Measurements from ENCODE around the gene STK32B.
"Not testable (repeated sequence)": the region's sequence is repeated elsewhere in the genome, so short reads cannot be mapped to it uniquely, and the experiment has no call there.

Gene STK32B

GRCh38 chr4:5232549-5232948 lies 181.3 kb downstream of the STK32B start:
- H3K4me1 ChIP-seq (ENCODE audit: control insufficient read depth in 1 of 2, insufficient read depth in 2 of 2, low read length in 2 of 2) = no peaks in the 10 kb centered on the region
- no peak overlapping the region for H3K27ac ChIP-seq (ENCODE audit: low read depth, low read length)
- no peak overlapping the region for H4K12ac ChIP-seq (ENCODE audit: low read depth, low read length)
- no peak overlapping the region for H4K91ac ChIP-seq (ENCODE audit: low read depth, low read length)
- no peaks in the 10 kb centered on the region for H3K36me3 ChIP-seq (ENCODE audit: control insufficient read depth in 1 of 2, insufficient read depth in 2 of 2, low read length in 2 of 2)
- no peak overlapping the region for H3K14ac ChIP-seq (ENCODE audit: low read length)
- no peak overlapping the region for H2AFZ ChIP-seq (ENCODE audit: insufficient read depth, low read length, poor library complexity)
- no peak overlapping the region for H3K4me3 ChIP-seq (ENCODE audit: low read depth, low read length)
- no CpG with 5 or more reads among the region's 1 CpG for WGBS (ENCODE audit: extremely low coverage, insufficient coverage, insufficient read length)
- no peak overlapping the region for H3K4me2 ChIP-seq (ENCODE audit: low read length)
- no peak overlapping the region for H3K4ac ChIP-seq (ENCODE audit: low read depth, low read length)
- peak overlapping the region; percentile 5 for H3K9ac ChIP-seq (ENCODE audit: low read length)
- no peak for DNase-seq
- no peak overlapping the region for H2BK12ac ChIP-seq (ENCODE audit: low read length)
- H3K18ac ChIP-seq (ENCODE audit: low read length) = no peak overlapping the region
- no peak overlapping the region for H4K8ac ChIP-seq (ENCODE audit: low read depth, low read length)
- H3K9me3 ChIP-seq (ENCODE audit: insufficient read depth, low read depth, low read length) = peaks cover 1% of the 10 kb centered on the region
- H3K23ac ChIP-seq (ENCODE audit: low read length) = no peak overlapping the region
- no peaks in the 10 kb centered on the region for H3K27me3 ChIP-seq (ENCODE audit: insufficient read depth, low read length)
- H3K79me2 ChIP-seq (ENCODE audit: control insufficient read depth, insufficient read depth, low read length, poor library complexity) = no peaks in the 10 kb centered on the region
- H2AK5ac ChIP-seq (ENCODE audit: low read length) = no peak overlapping the region
- no peak overlapping the region for H2BK120ac ChIP-seq (ENCODE audit: insufficient read depth, low read length, poor library complexity)
- no peaks in the 10 kb centered on the region for H3K79me1 ChIP-seq (ENCODE audit: low read length)
- H2BK5ac ChIP-seq (ENCODE audit: low read depth, low read length, poor library complexity) = no peak overlapping the region

GRCh38 chr4:5237086-5237660 lies 185.9 kb downstream of the STK32B start:
- no CpG with 5 or more reads among the region's 3 CpGs for WGBS (ENCODE audit: extremely low coverage, insufficient coverage, insufficient read length)
- H2BK12ac ChIP-seq (ENCODE audit: low read length) = no peak overlapping the region
- H3K4ac ChIP-seq (ENCODE audit: low read depth, low read length) = no peak overlapping the region
- DNase-seq = no peak
- no peak overlapping the region for H3K4me3 ChIP-seq (ENCODE audit: low read depth, low read length)
- H2AFZ ChIP-seq (ENCODE audit: insufficient read depth, low read length, poor library complexity) = no peak overlapping the region
- no peak overlapping the region for H2BK5ac ChIP-seq (ENCODE audit: low read depth, low read length, poor library complexity)
- H3K79me2 ChIP-seq (ENCODE audit: control insufficient read depth, insufficient read depth, low read length, poor library complexity) = no peaks in the 10 kb centered on the region
- no peak overlapping the region for H2BK120ac ChIP-seq (ENCODE audit: insufficient read depth, low read length, poor library complexity)
- H3K4me1 ChIP-seq (ENCODE audit: control insufficient read depth in 1 of 2, insufficient read depth in 2 of 2, low read length in 2 of 2) = no peaks in the 10 kb centered on the region
- no peak overlapping the region for H4K12ac ChIP-seq (ENCODE audit: low read depth, low read length)
- no peak overlapping the region for H4K8ac ChIP-seq (ENCODE audit: low read depth, low read length)
- H4K91ac ChIP-seq (ENCODE audit: low read depth, low read length) = no peak overlapping the region
- peaks cover 1% of the 10 kb centered on the region for H3K9me3 ChIP-seq (ENCODE audit: insufficient read depth, low read depth, low read length)
- H3K14ac ChIP-seq (ENCODE audit: low read length) = no peak overlapping the region
- H2AK5ac ChIP-seq (ENCODE audit: low read length) = no peak overlapping the region
- H3K36me3 ChIP-seq (ENCODE audit: control insufficient read depth in 1 of 2, insufficient read depth in 2 of 2, low read length in 2 of 2) = no peaks in the 10 kb centered on the region
- H3K23ac ChIP-seq (ENCODE audit: low read length) = no peak overlapping the region
- H3K79me1 ChIP-seq (ENCODE audit: low read length) = no peaks in the 10 kb centered on the region
- H3K9ac ChIP-seq (ENCODE audit: low read length) = no peak overlapping the region
- H3K27me3 ChIP-seq (ENCODE audit: insufficient read depth, low read length) = no peaks in the 10 kb centered on the region
- H3K4me2 ChIP-seq (ENCODE audit: low read length) = no peak overlapping the region
- H3K27ac ChIP-seq (ENCODE audit: low read depth, low read length) = no peak overlapping the region
- no peak overlapping the region for H3K18ac ChIP-seq (ENCODE audit: low read length)

- Histone ChIP-seq H3K4me2 (ENCODE audit: low read length) (no peak overlapping the region), H3K4me1 (ENCODE audit: control insufficient read depth in 1 of 2, insufficient read depth in 2 of 2, low read length in 2 of 2) (no peaks in the 10 kb centered on the region), H4K91ac (ENCODE audit: low read depth, low read length) (no peak overlapping the region), H4K12ac (ENCODE audit: low read depth, low read length) (no peak overlapping the region), H2AK5ac (ENCODE audit: low read length) (no peak overlapping the region), H3K18ac (ENCODE audit: low read length) (no peak overlapping the region), H3K36me3 (ENCODE audit: control insufficient read depth in 1 of 2, insufficient read depth in 2 of 2, low read length in 2 of 2) (no peaks in the 10 kb centered on the region), H3K27ac (ENCODE audit: low read depth, low read length) (no peak overlapping the region), H3K27me3 (ENCODE audit: insufficient read depth, low read length) (no peaks in the 10 kb centered on the region), H2BK5ac (ENCODE audit: low read depth, low read length, poor library complexity) (no peak overlapping the region), H4K8ac (ENCODE audit: low read depth, low read length) (no peak overlapping the region), H2BK12ac (ENCODE audit: low read length) (no peak overlapping the region), H3K79me2 (ENCODE audit: control insufficient read depth, insufficient read depth, low read length, poor library complexity) (no peaks in the 10 kb centered on the region), H2BK120ac (ENCODE audit: insufficient read depth, low read length, poor library complexity) (no peak overlapping the region), H3K79me1 (ENCODE audit: low read length) (no peaks in the 10 kb centered on the region), H3K4me3 (ENCODE audit: low read depth, low read length) (no peak overlapping the region), H3K9me3 (ENCODE audit: insufficient read depth, low read depth, low read length) (no peaks in the 10 kb centered on the region), H3K14ac (ENCODE audit: low read length) (no peak overlapping the region), H3K23ac (ENCODE audit: low read length) (no peak overlapping the region), H3K9ac (ENCODE audit: low read length) (no peak overlapping the region), H2AFZ (ENCODE audit: insufficient read depth, low read length, poor library complexity) (no peak overlapping the region), H3K4ac (ENCODE audit: low read depth, low read length) (no peak overlapping the region)
- no CpG with 5 or more reads among the region's 4 CpGs for WGBS (ENCODE audit: extremely low coverage, insufficient coverage, insufficient read length)
- DNase-seq = no peak
Measured at GRCh38 chr4:5238173-5238572, 186.9 kb downstream of the STK32B start.

GRCh38 chr4:5247061-5247460 lies 195.8 kb downstream of the STK32B start:
- H3K9ac ChIP-seq (ENCODE audit: low read length); H2AK5ac ChIP-seq (ENCODE audit: low read length); H2BK12ac ChIP-seq (ENCODE audit: low read length); H2BK5ac ChIP-seq (ENCODE audit: low read depth, low read length, poor library complexity); H3K27me3 ChIP-seq (ENCODE audit: insufficient read depth, low read length); H3K14ac ChIP-seq (ENCODE audit: low read length); H3K9me3 ChIP-seq (ENCODE audit: insufficient read depth, low read depth, low read length); H3K79me2 ChIP-seq (ENCODE audit: control insufficient read depth, insufficient read depth, low read length, poor library complexity); H3K36me3 ChIP-seq (ENCODE audit: control insufficient read depth in 1 of 2, insufficient read depth in 2 of 2, low read length in 2 of 2); H3K4me2 ChIP-seq (ENCODE audit: low read length); H3K18ac ChIP-seq (ENCODE audit: low read length); H3K4ac ChIP-seq (ENCODE audit: low read depth, low read length); H3K27ac ChIP-seq (ENCODE audit: low read depth, low read length); H4K12ac ChIP-seq (ENCODE audit: low read depth, low read length); H3K79me1 ChIP-seq (ENCODE audit: low read length); H2AFZ ChIP-seq (ENCODE audit: insufficient read depth, low read length, poor library complexity); H4K91ac ChIP-seq (ENCODE audit: low read depth, low read length); H3K4me3 ChIP-seq (ENCODE audit: low read depth, low read length); H2BK120ac ChIP-seq (ENCODE audit: insufficient read depth, low read length, poor library complexity); DNase-seq; H3K23ac ChIP-seq (ENCODE audit: low read length); H3K4me1 ChIP-seq (ENCODE audit: control insufficient read depth in 1 of 2, insufficient read depth in 2 of 2, low read length in 2 of 2); H4K8ac ChIP-seq (ENCODE audit: low read depth, low read length): not testable (repeated sequence)
- no CpG with 5 or more reads among the region's 7 CpGs for WGBS (ENCODE audit: extremely low coverage, insufficient coverage, insufficient read length)
